ENCODE measurements around the gene BANF2. TPM values are rescaled to one million over a fixed set of nuclear protein-coding genes. Genes with fewer than 3 reads are reported as not detected.

The BANF2 gene
- total and polyA plus RNA-seq, 2 of the 13 experiments (the other 11 are each of a cell fraction or from before 2014, with no cell fraction given), result 0.35 TPM; not detected in 1

GRCh38 chr20:17661121-17661744 is 38.5 kb upstream of the BANF2 start (continued):
- TF ChIP-seq TIGD3 (CRISPR knock-in tag; IDR thresholded peaks at IDR 0.05; ENCODE audit: borderline replicate concordance) (no peak), RAD21 (CRISPR knock-in tag; IDR thresholded peaks at IDR 0.05) (no peak), IRF9 (CRISPR knock-in tag; IDR thresholded peaks at IDR 0.05; ENCODE audit: borderline replicate concordance) (no peak), ZNF296 (CRISPR knock-in tag; conservative IDR thresholded peaks at IDR 0.05) (0 out of 2 replicates have a peak, but pooled peaks have one; percentile 8), POLR2A (IDR thresholded peaks at IDR 0.05; ENCODE audit: insufficient read depth in 1 of 2, low read depth in 2 of 2, low read length in 2 of 2) (peak in 1 of 2 experiments; percentile 9; a peak in 1 of 4 replicates), TRIM24 (CRISPR knock-in tag; IDR thresholded peaks at IDR 0.05) (no peak), ZEB1 (IDR thresholded peaks at IDR 0.05; ENCODE audit: insufficient replicate concordance, low read depth) (peak; percentile 25), HIVEP1 (CRISPR knock-in tag; IDR thresholded peaks at IDR 0.05) (no peak), ZFP36 (IDR thresholded peaks at IDR 0.05; ENCODE audit: borderline replicate concordance, low read depth, low read length, partially characterized antibody) (no peak), KLF15 (CRISPR knock-in tag; IDR thresholded peaks at IDR 0.05; ENCODE audit: borderline replicate concordance) (no peak), FOXP4 (CRISPR knock-in tag; IDR thresholded peaks at IDR 0.05) (peak; percentile 28; the same call in 1 of the 2 replicates), NCOR1 (IDR thresholded peaks at IDR 0.05; ENCODE audit: borderline replicate concordance, low read length) (peak; percentile 74), HNF1B (CRISPR knock-in tag; IDR thresholded peaks at IDR 0.05) (0 out of 2 replicates have a peak, but pooled peaks have one; percentile 12), FOXM1 (CRISPR knock-in tag; IDR thresholded peaks at IDR 0.05) (no peak), DRAP1 (CRISPR knock-in tag; IDR thresholded peaks at IDR 0.05) (peak; percentile 38; the same call in 1 of the 2 replicates), HMG20A (CRISPR knock-in tag; IDR thresholded peaks at IDR 0.05; ENCODE audit: borderline replicate concordance) (0 out of 2 replicates have a peak, but pooled peaks have one; percentile 30), ZNF564 (CRISPR knock-in tag; IDR thresholded peaks at IDR 0.05) (no peak)
- TF ChIP-seq, protein P1, sequence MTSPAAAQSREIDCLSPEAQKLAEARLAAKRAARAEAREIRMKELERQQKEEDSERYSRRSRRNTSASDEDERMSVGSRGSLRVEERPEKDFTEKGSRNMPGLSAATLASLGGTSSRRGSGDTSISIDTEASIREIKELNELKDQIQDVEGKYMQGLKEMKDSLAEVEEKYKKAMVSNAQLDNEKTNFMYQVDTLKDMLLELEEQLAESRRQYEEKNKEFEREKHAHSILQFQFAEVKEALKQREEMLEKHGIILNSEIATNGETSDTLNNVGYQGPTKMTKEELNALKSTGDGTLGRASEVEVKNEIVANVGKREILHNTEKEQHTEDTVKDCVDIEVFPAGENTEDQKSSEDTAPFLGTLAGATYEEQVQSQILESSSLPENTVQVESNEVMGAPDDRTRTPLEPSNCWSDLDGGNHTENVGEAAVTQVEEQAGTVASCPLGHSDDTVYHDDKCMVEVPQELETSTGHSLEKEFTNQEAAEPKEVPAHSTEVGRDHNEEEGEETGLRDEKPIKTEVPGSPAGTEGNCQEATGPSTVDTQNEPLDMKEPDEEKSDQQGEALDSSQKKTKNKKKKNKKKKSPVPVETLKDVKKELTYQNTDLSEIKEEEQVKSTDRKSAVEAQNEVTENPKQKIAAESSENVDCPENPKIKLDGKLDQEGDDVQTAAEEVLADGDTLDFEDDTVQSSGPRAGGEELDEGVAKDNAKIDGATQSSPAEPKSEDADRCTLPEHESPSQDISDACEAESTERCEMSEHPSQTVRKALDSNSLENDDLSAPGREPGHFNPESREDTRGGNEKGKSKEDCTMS (CRISPR knock-in tag; conservative IDR thresholded peaks at IDR 0.05), result no peak
- TF ChIP-seq, protein P2, sequence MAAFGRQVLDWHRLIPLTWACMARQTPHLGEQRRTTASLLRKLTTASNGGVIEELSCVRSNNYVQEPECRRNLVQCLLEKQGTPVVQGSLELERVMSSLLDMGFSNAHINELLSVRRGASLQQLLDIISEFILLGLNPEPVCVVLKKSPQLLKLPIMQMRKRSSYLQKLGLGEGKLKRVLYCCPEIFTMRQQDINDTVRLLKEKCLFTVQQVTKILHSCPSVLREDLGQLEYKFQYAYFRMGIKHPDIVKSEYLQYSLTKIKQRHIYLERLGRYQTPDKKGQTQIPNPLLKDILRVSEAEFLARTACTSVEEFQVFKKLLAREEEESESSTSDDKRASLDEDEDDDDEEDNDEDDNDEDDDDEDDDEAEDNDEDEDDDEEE (CRISPR knock-in tag; IDR thresholded peaks at IDR 0.05), result no peak

Measured in HepG2 (cell line).